K562 (cell line): ENCODE measurements around the gene CLK3. TPM values are rescaled to one million over a fixed set of nuclear protein-coding genes. Genes with fewer than 3 reads are reported as not detected.

ENCODE experiments used
- BMI1 ChIP-seq: fragments of 150-350 bp; IDR thresholded peaks from 2 replicates; pipeline ENCODE4 v1.6.1; 2014; ENCODE audit warnings: low read length
- CCAR2 ChIP-seq: fragments of 200-400 bp; formaldehyde crosslinking; IDR thresholded peaks from 2 replicates; pipeline ENCODE4 v1.6.1; 2017; ENCODE audit warnings: mild to moderate bottlenecking, low read depth, low read length
- CREB1 ChIP-seq, 2 experiments: sonication (generic) in 1 of 2; formaldehyde crosslinking in 1 of 2; IDR thresholded peaks; 2 replicates each; pipeline versions ENCODE4 v1.6.1 to v1.8.0; 2012 to 2022; ENCODE audit warnings: inconsistent platforms in 1 of 2, mild to moderate bottlenecking in 1 of 2, missing genetic modification reagents in 1 of 2, moderate library complexity in 1 of 2
- DNMT1 ChIP-seq: fragments of 450-650 bp; IDR thresholded peaks from 2 replicates; pipeline ENCODE4 v1.6.1; 2016; ENCODE audit warnings: antibody characterized with exemption, mild to moderate bottlenecking
- EP300 ChIP-seq: IDR thresholded peaks from 2 replicates; pipeline ENCODE4 v1.6.1; 2012; ENCODE audit warnings: low read length, improper control_type of control experiment
- FOXP1 ChIP-seq: sonication (generic); formaldehyde crosslinking; IDR thresholded peaks from 2 replicates; pipeline ENCODE4 v1.8.0; 2022; ENCODE audit warnings: mild to moderate bottlenecking, missing genetic modification reagents
- NCOR1 ChIP-seq: fragments of 450-650 bp; IDR thresholded peaks from 2 replicates; pipeline ENCODE4 v1.6.1; 2016; ENCODE audit warnings: mild to moderate bottlenecking, moderate library complexity
- POLR2AphosphoS5 ChIP-seq: IDR thresholded peaks from 2 replicates; pipeline ENCODE4 v1.6.1; 2011; ENCODE audit warnings: mild to moderate bottlenecking, low read depth, low read length, moderate library complexity; ENCODE audit not compliant: control insufficient read depth, insufficient read depth
- RB1 ChIP-seq: fragments of 450-650 bp; IDR thresholded peaks from 2 replicates; pipeline ENCODE4 v1.6.1; 2017; ENCODE audit warnings: low read depth, mild to moderate bottlenecking
- SMARCE1 ChIP-seq: fragments of 450-650 bp; IDR thresholded peaks from 2 replicates; pipeline ENCODE4 v1.7.1; 2016; ENCODE audit warnings: mild to moderate bottlenecking
- SRSF3 ChIP-seq: fragments of 200-400 bp; formaldehyde crosslinking; IDR thresholded peaks from 2 replicates; pipeline ENCODE4 v1.6.1; 2016; ENCODE audit warnings: mild to moderate bottlenecking, low read length, moderate library complexity; ENCODE audit not compliant: insufficient read depth
- TARDBP ChIP-seq: fragments of 450-650 bp; IDR thresholded peaks from 2 replicates; pipeline ENCODE4 v1.6.1; 2016
- ZNF146 ChIP-seq: IDR thresholded peaks from one replicate; pipeline ENCODE4 v1.6.1; 2018; ENCODE audit warnings: missing compliant biosample characterization; ENCODE audit not compliant: unreplicated experiment
- ZNF76 ChIP-seq: fragments of 250-450 bp; sonication (Bioruptor Pico); IDR thresholded peaks from 2 replicates; pipeline ENCODE4 v1.4.0; 2020; ENCODE audit warnings: mild to moderate bottlenecking, moderate library complexity, borderline replicate concordance
- polyA plus RNA-seq, 8 experiments: library from polyadenylated mRNA; depleted of rRNA in 4 of 8; stranded (reverse) in 5 of 8; unstranded in 3 of 8; fragments of >200 nt; fragmentation: Nextera tagmentation in 2 of 8; fragmentation: Illumina TruSeq in 1 of 8; extraction: Ambion mirVana in 2 of 8; extraction: Trizol in 1 of 8; gene quantifications; 2 replicates each; pipeline versions ENCODE4 v1.2.1 to v1.2.3, GENCODE V29; 2011 to 2014; ENCODE audit warnings: inconsistent platforms in 1 of 8, missing spikeins in 1 of 8
- total RNA-seq, 7 experiments: library from RNA; depleted of rRNA in 6 of 7; stranded (reverse); fragments of >200 nt in 6 of 7; fragmentation: Illumina TruSeq in 2 of 7; extraction: Trizol in 2 of 7; gene quantifications; 2 replicates each; pipeline versions ENCODE4 v1.2.1 to v1.2.3, GENCODE V29; 2011 to 2021; ENCODE audit warnings: low replicate concordance in 1 of 7
- TF ChIP-seq, protein P1 (sequence below): sonication (generic); formaldehyde crosslinking; IDR thresholded peaks from 2 replicates; pipeline ENCODE4 v1.8.1; 2023; ENCODE audit warnings: missing genetic modification reagents, mild to moderate bottlenecking, borderline replicate concordance
- TF ChIP-seq, protein P2 (sequence below): fragments of 250-450 bp; sonication (Bioruptor Pico); IDR thresholded peaks from 2 replicates; pipeline ENCODE4 v1.4.0; 2020; ENCODE audit warnings: mild to moderate bottlenecking, moderate library complexity
- TF ChIP-seq, protein P3 (sequence below): fragments of 200-800 bp; sonication (Bioruptor generic); IDR thresholded peaks from 2 replicates; pipeline ENCODE4 v1.6.1; 2017; ENCODE audit warnings: missing genetic modification characterization, missing compliant biosample characterization

CLK3 gene
- total and polyA plus RNA-seq, 9 of the 15 experiments (the other 6 are each of a cell fraction or from before 2014, with no cell fraction given): 1.2 to 95.2 (median 51.7) TPM

GRCh38 chr15:74580538-74581350 is 34.9 kb upstream of the CLK3 start (continued):
- TF ChIP-seq ZNF76 (no peak), TARDBP (no peak), BMI1 (no peak), CCAR2 (no peak), RB1 (no peak), NCOR1 (peak; percentile 72), FOXP1 (no peak), EP300 (peak; percentile 61), SMARCE1 (peak; percentile 87), CREB1 (IDR thresholded peaks at IDR 0.05) (no peak), CREB1 (CRISPR knock-in tag; IDR thresholded peaks at IDR 0.05) (peak; percentile 20; the same call in 1 of the 2 replicates), SRSF3 (no peak), DNMT1 (no peak), ZNF146 (no peak), POLR2AphosphoS5 (peak; percentile 59)
- TF ChIP-seq, protein P1, sequence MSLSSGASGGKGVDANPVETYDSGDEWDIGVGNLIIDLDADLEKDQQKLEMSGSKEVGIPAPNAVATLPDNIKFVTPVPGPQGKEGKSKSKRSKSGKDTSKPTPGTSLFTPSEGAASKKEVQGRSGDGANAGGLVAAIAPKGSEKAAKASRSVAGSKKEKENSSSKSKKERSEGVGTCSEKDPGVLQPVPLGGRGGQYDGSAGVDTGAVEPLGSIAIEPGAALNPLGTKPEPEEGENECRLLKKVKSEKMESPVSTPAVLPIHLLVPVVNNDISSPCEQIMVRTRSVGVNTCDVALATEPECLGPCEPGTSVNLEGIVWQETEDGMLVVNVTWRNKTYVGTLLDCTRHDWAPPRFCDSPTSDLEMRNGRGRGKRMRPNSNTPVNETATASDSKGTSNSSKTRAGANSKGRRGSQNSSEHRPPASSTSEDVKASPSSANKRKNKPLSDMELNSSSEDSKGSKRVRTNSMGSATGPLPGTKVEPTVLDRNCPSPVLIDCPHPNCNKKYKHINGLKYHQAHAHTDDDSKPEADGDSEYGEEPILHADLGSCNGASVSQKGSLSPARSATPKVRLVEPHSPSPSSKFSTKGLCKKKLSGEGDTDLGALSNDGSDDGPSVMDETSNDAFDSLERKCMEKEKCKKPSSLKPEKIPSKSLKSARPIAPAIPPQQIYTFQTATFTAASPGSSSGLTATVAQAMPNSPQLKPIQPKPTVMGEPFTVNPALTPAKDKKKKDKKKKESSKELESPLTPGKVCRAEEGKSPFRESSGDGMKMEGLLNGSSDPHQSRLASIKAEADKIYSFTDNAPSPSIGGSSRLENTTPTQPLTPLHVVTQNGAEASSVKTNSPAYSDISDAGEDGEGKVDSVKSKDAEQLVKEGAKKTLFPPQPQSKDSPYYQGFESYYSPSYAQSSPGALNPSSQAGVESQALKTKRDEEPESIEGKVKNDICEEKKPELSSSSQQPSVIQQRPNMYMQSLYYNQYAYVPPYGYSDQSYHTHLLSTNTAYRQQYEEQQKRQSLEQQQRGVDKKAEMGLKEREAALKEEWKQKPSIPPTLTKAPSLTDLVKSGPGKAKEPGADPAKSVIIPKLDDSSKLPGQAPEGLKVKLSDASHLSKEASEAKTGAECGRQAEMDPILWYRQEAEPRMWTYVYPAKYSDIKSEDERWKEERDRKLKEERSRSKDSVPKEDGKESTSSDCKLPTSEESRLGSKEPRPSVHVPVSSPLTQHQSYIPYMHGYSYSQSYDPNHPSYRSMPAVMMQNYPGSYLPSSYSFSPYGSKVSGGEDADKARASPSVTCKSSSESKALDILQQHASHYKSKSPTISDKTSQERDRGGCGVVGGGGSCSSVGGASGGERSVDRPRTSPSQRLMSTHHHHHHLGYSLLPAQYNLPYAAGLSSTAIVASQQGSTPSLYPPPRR (CRISPR knock-in tag): peak; percentile 76; the same call in 1 of the 2 replicates
- TF ChIP-seq, protein P2, sequence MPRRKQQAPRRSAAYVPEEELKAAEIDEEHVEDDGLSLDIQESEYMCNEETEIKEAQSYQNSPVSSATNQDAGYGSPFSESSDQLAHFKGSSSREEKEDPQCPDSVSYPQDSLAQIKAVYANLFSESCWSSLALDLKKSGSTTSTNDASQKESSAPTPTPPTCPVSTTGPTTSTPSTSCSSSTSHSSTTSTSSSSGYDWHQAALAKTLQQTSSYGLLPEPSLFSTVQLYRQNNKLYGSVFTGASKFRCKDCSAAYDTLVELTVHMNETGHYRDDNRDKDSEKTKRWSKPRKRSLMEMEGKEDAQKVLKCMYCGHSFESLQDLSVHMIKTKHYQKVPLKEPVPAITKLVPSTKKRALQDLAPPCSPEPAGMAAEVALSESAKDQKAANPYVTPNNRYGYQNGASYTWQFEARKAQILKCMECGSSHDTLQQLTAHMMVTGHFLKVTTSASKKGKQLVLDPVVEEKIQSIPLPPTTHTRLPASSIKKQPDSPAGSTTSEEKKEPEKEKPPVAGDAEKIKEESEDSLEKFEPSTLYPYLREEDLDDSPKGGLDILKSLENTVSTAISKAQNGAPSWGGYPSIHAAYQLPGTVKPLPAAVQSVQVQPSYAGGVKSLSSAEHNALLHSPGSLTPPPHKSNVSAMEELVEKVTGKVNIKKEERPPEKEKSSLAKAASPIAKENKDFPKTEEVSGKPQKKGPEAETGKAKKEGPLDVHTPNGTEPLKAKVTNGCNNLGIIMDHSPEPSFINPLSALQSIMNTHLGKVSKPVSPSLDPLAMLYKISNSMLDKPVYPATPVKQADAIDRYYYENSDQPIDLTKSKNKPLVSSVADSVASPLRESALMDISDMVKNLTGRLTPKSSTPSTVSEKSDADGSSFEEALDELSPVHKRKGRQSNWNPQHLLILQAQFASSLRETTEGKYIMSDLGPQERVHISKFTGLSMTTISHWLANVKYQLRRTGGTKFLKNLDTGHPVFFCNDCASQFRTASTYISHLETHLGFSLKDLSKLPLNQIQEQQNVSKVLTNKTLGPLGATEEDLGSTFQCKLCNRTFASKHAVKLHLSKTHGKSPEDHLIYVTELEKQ (CRISPR knock-in tag): no peak
- TF ChIP-seq, protein P3, sequence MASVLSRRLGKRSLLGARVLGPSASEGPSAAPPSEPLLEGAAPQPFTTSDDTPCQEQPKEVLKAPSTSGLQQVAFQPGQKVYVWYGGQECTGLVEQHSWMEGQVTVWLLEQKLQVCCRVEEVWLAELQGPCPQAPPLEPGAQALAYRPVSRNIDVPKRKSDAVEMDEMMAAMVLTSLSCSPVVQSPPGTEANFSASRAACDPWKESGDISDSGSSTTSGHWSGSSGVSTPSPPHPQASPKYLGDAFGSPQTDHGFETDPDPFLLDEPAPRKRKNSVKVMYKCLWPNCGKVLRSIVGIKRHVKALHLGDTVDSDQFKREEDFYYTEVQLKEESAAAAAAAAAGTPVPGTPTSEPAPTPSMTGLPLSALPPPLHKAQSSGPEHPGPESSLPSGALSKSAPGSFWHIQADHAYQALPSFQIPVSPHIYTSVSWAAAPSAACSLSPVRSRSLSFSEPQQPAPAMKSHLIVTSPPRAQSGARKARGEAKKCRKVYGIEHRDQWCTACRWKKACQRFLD (CRISPR knock-in tag): no peak
